CD1c-positive myeloid dendritic cell (primary cell): ENCODE data around the gene BTBD7.

Source experiments
- DNase-seq: peaks from one replicate; pipeline ENCODE4 v3.0.0-alpha.2; 2016; ENCODE audit errors: extremely low spot score

The BTBD7 gene

GRCh38 chr14:93200553-93200952 lies 132.3 kb downstream of the BTBD7 start:
- DNase-seq: no peak

GRCh38 chr14:93199031-93199430 lies 133.8 kb downstream of the BTBD7 start:
- DNase-seq: no peak

DNA sequence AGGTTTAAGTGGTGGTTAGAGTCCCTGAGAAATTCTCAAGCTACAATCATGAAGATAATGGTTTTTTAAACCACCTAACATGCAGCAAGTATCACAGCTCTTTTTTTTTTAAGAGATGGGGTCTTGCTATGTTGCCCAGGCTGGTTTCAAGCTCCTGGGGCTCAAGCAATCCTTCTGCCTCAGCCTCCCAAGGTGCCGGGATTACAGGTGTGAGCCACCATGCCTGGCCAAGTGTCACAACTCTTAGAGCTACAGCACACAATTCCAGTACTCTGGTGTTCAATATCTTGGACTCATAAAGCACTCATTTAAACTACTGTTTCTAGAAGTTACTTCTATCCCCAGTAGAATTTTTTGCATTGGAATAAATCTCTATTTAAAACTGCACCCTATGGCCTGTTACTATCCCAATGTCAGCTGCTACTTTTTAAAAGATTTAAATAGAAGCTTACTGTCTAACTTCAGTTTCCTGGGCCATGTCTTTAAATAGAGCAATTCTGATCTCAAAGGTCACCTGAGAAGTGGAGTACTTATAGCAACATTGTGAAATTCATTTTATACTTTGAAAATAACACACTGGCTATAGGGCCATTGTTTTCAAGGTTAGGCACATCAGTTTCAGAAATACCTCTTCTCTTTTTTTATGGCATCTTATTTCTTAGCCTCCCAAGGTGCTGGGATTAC lies 137.4 kb downstream of the BTBD7 start:
- no peak for DNase-seq
